Testis (tissue), 2 donors: ENCODE data around the gene OXLD1.

Experiments
- POLR2A ChIP-seq: fragments of 450-650 bp; IDR thresholded peaks from one replicate; pipeline ENCODE4 v1.6.1; 2017; ENCODE audit warnings: antibody characterized with exemption, mild to moderate bottlenecking, moderate library complexity
- TF ChIP-seq, protein P1 (sequence below), 3 experiments: fragments of 450-650 bp in 2 of 3; fragments of 200-600 bp in 1 of 3; sonication (generic) in 1 of 3; IDR thresholded peaks; one replicate each; pipeline ENCODE4 v1.5.1; 2016 to 2019; ENCODE audit warnings: antibody characterized with exemption in 3 of 3, mild to moderate bottlenecking in 2 of 3, moderate library complexity in 1 of 3

DNA sequence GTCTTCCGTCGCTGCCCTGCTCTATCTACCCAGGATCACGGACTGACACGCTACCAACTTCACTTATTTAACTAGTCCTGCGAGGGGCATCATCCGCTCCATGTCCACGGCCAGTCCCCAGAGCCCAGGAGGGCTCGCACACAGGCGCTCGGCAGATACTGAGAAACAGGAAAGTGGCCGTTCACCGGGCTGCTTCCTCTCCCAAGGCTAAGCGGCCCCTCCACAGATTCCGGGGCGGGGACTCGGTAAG lies 388 bp downstream of the OXLD1 start:
- TF ChIP-seq, protein P1, sequence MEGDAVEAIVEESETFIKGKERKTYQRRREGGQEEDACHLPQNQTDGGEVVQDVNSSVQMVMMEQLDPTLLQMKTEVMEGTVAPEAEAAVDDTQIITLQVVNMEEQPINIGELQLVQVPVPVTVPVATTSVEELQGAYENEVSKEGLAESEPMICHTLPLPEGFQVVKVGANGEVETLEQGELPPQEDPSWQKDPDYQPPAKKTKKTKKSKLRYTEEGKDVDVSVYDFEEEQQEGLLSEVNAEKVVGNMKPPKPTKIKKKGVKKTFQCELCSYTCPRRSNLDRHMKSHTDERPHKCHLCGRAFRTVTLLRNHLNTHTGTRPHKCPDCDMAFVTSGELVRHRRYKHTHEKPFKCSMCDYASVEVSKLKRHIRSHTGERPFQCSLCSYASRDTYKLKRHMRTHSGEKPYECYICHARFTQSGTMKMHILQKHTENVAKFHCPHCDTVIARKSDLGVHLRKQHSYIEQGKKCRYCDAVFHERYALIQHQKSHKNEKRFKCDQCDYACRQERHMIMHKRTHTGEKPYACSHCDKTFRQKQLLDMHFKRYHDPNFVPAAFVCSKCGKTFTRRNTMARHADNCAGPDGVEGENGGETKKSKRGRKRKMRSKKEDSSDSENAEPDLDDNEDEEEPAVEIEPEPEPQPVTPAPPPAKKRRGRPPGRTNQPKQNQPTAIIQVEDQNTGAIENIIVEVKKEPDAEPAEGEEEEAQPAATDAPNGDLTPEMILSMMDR (IDR thresholded peaks at IDR 0.05): no peak
- no peak for TF ChIP-seq POLR2A
